Right lobe of liver (tissue), 6 donors: Measurements from ENCODE around the gene ANTXR1. TPM values are rescaled to one million over a fixed set of nuclear protein-coding genes. Genes with fewer than 3 reads are reported as not detected.

Experiments used
- ATAC-seq, 4 donors: fragments of 200-7000 bp; cut with Tn5 transposase; one replicate each; pipeline ENCODE4 v1.9.1; 2020; ENCODE audit warnings: mild to moderate bottlenecking in 4 of 4, moderate library complexity in 4 of 4
- DNase-seq, 3 donors: peaks; one replicate each; pipeline ENCODE4 v3.0.0-alpha.2; 2020
- H3K27ac ChIP-seq, 3 donors: fragments of 200-600 bp; one replicate each; pipeline ENCODE4 v1.8.0; 2022
- H3K27me3 ChIP-seq, 2 donors: fragments of 200-600 bp; one replicate each; pipeline ENCODE4 v1.8.0; 2022
- H3K36me3 ChIP-seq, 4 donors: fragments of 200-600 bp; sonication (generic) in 1 of 4; one replicate each; pipeline versions ENCODE4 v1.5.1 to v1.8.0; 2017 to 2022; ENCODE audit warnings: control low read depth in 1 of 4
- H3K4me1 ChIP-seq, 4 donors: fragments of 200-600 bp; sonication (generic) in 1 of 4; one replicate each; pipeline versions ENCODE4 v1.5.1 to v1.8.0; 2017 to 2022; ENCODE audit warnings: control low read depth in 1 of 4
- H3K4me3 ChIP-seq, 3 donors: fragments of 200-600 bp; one replicate each; pipeline ENCODE4 v1.8.0; 2022
- H3K9me3 ChIP-seq, 4 donors: fragments of 200-600 bp; sonication (generic) in 1 of 4; one replicate each; pipeline versions ENCODE4 v1.5.1 to v1.8.0; 2017 to 2022; ENCODE audit warnings: control low read depth in 1 of 4
- CTCF ChIP-seq, 4 donors: fragments of 200-600 bp in 3 of 4; fragments of 450-650 bp in 1 of 4; IDR thresholded peaks; one replicate each; pipeline versions ENCODE4 v1.5.1 to v1.8.0; 2016 to 2022; ENCODE audit warnings: antibody characterized with exemption in 4 of 4, mild to moderate bottlenecking in 2 of 4
- POLR2A ChIP-seq: fragments of 450-650 bp; IDR thresholded peaks from one replicate; pipeline ENCODE4 v1.6.1; 2017; ENCODE audit warnings: antibody characterized with exemption, mild to moderate bottlenecking
- WGBS: methylation state at CpG from one replicate; pipeline ENCODE4 v1.1.6; 2018; ENCODE audit warnings: low coverage, low lambda C conversion rate; ENCODE audit not compliant: insufficient coverage; ENCODE audit errors: missing lambda C conversion rate; 5-methylcytosine and 5-hydroxymethylcytosine counted together
- intact Hi-C, 2 donors: fragments of 100-400 bp; cut with DNase I; formaldehyde crosslinking; loops; one replicate each; pipeline versions ENCODE4 v1.11.2 to v1.14.1; 2022
- total RNA-seq, 6 experiments: library from RNA; depleted of rRNA in 2 of 6; stranded (reverse); fragments of >200 nt in 2 of 6; fragmentation: NEBNext Ultra II Directional in 3 of 6; extraction: Animal tissue kit (Norgen Biotek cat#: 25700) in 3 of 6; gene quantifications; one replicate each; pipeline versions ENCODE4 v1.1.0 to v1.2.4, GENCODE V29; 2016 to 2023
- donor health status: DM: no; HTN: yes; CAD: no.
- donor health status: DM: no; HTN: no; CAD: no.
- donor health status: DM: no; HTN: no; CAD: no.
- donor health status: DM: no; HTN: yes; CAD: no.
- donor health status: DM: no; HTN: yes; CAD: no.

ANTXR1 gene
- total RNA-seq, 6 experiments from 2014 or later = 1.1 to 4.1 (median 2.9) TPM

DNA sequence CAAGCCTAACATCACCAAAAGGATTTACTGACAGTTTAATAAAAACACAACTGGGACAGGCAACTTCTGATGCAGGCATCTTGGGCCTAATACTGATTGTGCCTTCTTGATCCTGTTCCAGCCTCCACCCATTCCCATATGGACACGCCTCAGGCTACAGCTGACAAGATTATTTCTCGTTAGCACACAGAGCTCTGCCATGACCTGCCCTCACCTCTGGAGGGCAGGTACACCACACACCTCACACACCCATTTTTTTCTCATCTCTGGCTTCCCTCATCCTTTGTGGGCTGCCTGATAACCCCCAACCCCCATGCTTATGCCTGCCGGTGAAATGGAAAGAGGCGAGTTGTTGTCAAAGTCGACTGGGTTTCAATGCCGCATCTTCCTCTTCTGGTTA lies 147.0 kb downstream of the ANTXR1 start:
- peak; percentile 30 to 81 (median 69) for ATAC-seq
- WGBS = 61% methylated on average over 6 of the region's 6 CpGs

GRCh38 chr2:69162057-69162456 lies 149.1 kb downstream of the ANTXR1 start:
- Histone ChIP-seq H3K27me3 (no peaks in the 10 kb centered on the region), H3K4me1 (peaks cover 0 to 8% (median 0%) of the 10 kb centered on the region in 4 donors), H3K27ac (peak overlapping the region in 1 of 3 donors; percentile 2), H3K9me3 (no peaks in the 10 kb centered on the region), H3K4me3 (no peak overlapping the region), H3K36me3 (no peaks in the 10 kb centered on the region)
- TF ChIP-seq CTCF (IDR thresholded peaks at IDR 0.05) = no peak
- no peak for TF ChIP-seq POLR2A
- ATAC-seq (no peak), DNase-seq (no peak)
- intact Hi-C loops = no loop called here

More for the DNA sequence above, 147.0 kb downstream of the ANTXR1 start:
- no peak for TF ChIP-seq POLR2A
- peak in 3 of 4 donors; percentile 17 to 45 (median 27) for TF ChIP-seq CTCF (IDR thresholded peaks at IDR 0.05)
- H3K27ac ChIP-seq = no peak overlapping the region
- H3K36me3 ChIP-seq = no peaks in the 10 kb centered on the region
- DNase-seq = no peak
- H3K27me3 ChIP-seq = no peaks in the 10 kb centered on the region
- intact Hi-C loops = no loop called here
- H3K4me3 ChIP-seq = no peak overlapping the region
- no peaks in the 10 kb centered on the region for H3K4me1 ChIP-seq
- no peaks in the 10 kb centered on the region for H3K9me3 ChIP-seq

DNA sequence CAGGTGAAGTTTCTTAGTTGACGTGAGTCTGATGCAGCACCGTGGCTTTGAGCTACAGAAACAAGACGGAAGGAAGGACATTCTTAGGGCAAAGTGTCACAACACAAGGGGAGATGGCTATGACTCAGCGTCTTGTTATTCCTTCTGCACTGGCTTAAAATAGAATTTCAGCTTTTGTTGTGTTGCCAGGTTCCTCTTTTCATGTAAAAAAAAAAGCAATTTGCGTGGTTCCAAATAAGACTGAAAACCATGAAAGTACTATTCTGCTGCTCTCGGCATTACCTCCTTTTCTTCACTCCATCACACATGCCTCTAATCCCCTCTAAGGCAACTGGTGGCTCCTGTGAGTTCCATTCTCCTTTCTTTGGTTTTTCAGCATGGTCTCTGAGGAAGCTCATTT lies 150.1 kb downstream of the ANTXR1 start:
- TF ChIP-seq POLR2A (no peak), CTCF (IDR thresholded peaks at IDR 0.05) (no peak)
- no peak for DNase-seq
- no peaks in the 10 kb centered on the region for H3K36me3 ChIP-seq
- H3K4me3 ChIP-seq = no peak overlapping the region
- H3K27me3 ChIP-seq = no peaks in the 10 kb centered on the region
- intact Hi-C loops = no loop called here
- WGBS = 40% methylated on average over 6 of the region's 6 CpGs
- peak; percentile 42 to 67 (median 58) for ATAC-seq
- H3K27ac ChIP-seq = peak overlapping the region in 1 of 3 donors; percentile 32
- peaks cover 0 to 14% (median 0%) of the 10 kb centered on the region in 4 donors for H3K4me1 ChIP-seq
- no peaks in the 10 kb centered on the region for H3K9me3 ChIP-seq

DNA sequence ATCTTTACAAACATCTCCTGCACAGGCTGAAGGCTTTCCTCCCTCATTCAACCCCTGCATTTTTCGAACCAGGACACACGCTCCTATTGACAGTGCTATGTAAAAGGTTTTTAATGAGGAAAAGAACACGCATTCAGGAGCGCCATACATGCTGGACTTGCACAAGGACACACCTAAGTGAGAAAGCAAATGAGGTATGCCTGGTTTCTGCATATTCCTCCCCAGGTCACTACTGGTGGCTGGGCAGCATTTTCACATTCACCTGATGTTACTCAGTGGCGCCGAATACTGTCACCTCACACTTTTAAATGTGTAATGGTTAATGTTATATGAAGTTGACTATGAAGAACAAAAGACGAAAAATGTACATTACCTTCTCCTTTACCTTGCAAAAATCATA lies 150.6 kb downstream of the ANTXR1 start:
- 86% methylated on average over 7 of the region's 7 CpGs for WGBS
- intact Hi-C loops = no loop called here
- no peak for TF ChIP-seq CTCF (IDR thresholded peaks at IDR 0.05)
- TF ChIP-seq POLR2A = no peak
- no peaks in the 10 kb centered on the region for H3K27me3 ChIP-seq
- DNase-seq = no peak
- H3K9me3 ChIP-seq = no peaks in the 10 kb centered on the region
- no peak overlapping the region for H3K4me3 ChIP-seq
- no peaks in the 10 kb centered on the region for H3K36me3 ChIP-seq
- no peak for ATAC-seq
- peak overlapping the region in 1 of 3 donors; percentile 32 for H3K27ac ChIP-seq
- H3K4me1 ChIP-seq = peaks cover 0 to 14% (median 0%) of the 10 kb centered on the region in 4 donors
